ENCODE measurements around the gene CHD9NB.
"Not testable (repeated sequence)": the region's sequence is repeated elsewhere in the genome, so short reads cannot be mapped to it uniquely, and the experiment has no call there.

The CHD9NB gene

DNA sequence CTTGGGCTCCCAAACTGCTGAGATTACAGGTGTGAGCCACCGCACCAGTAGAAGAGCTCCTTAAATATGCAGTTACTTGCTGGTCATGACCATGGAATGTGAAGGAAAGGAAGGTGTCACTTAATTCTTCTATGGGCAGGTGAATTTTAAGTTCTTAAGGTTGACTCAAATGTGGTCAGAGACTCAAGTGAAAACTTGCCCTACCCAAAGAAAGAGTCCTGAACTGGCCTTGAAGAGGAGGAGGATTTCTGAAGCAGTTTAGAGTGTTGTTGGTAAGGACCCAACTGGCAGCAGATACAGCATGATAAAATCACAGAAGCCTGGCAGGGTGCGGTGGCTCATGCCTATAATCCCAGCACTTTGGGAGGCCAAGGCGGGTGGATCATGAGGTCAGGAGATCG, 31.4 kb upstream of the CHD9NB start:
- no peak for DNase-seq (ENCODE audit: low read depth in 2 of 2)

DNA sequence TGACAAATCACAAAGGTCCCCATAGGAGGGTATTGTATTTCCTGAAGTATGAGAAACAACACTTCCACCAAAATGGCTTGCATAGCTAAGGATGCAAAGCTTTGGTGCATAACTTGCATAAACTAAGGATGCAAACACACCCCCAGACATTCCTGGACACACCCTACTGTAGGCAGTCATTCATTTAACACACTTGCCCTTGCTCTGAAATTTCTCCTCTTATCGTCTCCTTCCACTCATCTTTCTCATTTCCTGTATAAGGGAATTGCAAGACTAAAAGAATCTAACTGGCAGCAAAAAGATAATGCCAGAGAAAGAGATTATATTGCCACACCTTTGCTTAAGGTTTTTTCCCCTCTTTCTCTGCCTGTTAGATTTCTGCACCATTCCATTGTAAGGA, 30.4 kb upstream of the CHD9NB start:
- DNase-seq (ENCODE audit: low read depth in 2 of 2) = no peak

DNA sequence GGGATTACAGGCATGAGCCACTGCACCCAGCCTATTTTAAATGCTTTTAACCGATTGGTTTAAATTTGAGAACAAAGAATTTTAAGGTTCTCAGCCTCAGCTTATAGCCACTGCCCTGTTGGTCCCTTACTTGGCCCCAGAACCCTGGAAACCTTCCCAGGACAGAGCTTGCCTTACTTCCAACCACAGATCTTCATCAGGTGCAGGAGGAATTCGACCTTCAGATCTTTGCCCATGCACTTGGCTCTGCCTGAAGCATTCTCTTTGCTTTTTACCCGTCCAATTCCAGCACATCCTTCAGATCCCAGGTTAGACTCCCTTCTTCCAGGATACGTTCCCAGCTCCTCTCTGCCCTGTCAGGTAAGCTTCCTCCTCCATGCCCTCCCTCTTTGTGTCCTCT, 29.8 kb upstream of the CHD9NB start:
- no peak for DNase-seq (ENCODE audit: low read depth in 2 of 2)

DNA sequence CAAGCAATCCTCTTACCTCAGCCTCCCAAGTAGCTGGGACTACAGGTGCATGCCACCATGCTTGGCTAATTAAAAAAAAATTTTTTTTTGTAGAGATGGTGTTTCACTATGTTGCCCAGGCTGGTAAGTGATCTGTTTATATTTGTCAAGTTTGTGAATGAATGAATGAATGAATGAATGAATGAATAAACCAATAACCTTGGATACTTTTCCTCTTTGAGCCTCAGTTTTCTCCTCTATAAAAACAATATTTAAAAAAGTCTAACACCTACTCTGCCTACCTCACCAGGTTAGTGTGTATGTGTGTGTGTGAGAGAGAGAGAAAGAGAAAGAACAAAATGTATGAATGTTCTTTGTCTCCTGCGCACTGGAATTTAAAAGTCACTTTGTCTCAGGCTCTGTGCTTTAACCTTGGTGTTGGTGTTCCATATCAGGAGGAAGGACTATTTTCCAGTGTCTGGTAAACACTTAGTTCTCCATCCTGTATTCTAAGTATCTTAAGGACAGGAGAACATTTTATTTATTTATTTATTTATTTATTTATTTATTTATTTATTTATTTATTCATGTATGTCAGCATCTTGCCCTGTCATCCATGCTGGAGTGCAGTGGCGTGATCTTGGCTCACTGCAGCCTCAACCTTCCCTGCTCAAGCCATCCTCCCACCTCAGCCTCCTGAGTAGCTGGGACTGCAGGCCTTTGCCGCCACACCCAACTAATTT, 29.1 kb upstream of the CHD9NB start:
- DNase-seq (ENCODE audit: low read depth in 2 of 2) = no peak

DNA sequence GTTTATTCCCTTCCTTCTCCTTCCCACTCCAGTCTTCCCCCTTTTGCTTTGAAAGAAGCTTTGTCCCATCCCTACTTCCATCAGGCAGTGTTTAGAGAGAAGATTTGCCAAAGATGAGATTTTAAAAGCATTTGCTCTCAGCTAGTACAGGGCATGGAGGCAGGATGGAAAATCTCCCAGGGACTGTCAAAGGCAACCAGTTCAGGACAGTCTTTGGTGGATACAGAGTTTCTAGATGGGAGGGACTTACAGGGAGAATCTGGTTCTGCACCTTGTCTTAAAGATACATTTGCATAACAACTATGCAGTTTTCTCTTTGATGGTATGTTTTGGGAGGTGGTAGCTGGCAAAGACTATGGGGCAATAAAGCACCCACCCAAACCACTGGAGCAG, 28.3 kb upstream of the CHD9NB start:
- no peak for DNase-seq (ENCODE audit: low read depth in 2 of 2)

DNA sequence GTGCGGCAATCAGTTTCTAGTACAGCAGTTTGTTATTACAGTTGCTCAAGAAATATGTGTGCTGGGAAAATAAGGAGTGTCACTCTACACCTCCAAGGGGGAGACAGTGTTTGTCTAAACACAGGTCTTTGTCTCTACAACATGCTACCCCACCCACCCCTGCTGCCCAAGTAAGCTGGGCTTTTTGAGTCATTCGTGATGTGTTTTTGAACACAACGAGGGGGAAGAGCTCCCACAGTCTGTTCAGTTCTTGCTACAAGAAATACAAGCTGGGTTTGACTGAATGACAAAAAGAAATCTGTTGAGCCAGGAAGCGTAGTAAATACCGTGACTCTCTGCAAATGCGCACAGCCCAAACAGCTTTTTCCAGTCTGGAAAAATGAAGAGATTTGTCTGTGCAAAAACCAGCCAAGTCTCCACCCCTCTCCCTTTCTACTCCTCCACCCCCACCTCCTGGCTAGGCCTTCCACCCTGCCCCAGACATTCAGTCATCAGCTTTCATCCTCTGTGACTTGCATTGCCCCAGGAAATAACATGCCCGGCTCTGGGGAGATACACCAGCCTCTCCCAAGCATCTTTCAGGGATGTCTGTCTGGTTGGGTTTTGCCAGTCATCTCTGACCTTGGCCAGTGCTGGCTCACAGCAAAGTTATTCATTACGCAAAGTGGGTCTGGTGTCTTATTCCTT, 27.8 kb upstream of the CHD9NB start:
- DNase-seq (ENCODE audit: low read depth in 2 of 2) = no peak

DNA sequence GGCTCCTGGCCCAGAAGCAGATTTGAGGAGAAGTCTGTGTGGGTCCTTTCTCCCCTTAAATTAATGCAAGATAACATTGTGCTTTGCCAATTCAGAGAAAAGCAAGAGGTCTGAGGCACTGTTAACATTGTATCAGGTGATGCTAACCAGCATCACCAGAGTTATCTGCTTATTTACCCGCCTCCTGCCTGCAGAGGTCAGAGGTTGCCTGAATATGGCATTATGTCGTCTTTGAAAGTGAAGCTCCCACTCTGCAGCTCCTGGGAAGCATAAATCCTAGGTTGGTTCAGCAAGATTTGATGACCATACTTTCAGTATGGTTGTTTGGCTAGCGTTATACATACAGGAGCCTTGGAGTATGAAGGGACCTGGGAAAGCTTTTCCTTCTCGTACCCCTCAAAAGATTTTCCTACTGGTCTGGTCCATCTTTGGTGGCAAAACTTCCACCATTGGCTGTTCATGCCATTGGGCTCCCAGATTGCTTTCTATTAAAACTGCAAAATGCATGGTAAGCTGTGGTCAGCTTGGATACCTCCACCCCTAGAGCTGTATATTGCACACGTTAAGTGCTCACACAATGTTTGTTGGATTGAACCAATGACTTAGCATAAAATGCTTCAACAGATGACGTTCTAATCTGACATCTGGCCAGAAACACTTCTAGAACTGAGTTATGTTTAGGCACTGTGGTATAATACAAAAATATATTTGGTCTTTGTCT, 26.2 kb upstream of the CHD9NB start:
- DNase-seq (ENCODE audit: low read depth in 2 of 2) = no peak

DNA sequence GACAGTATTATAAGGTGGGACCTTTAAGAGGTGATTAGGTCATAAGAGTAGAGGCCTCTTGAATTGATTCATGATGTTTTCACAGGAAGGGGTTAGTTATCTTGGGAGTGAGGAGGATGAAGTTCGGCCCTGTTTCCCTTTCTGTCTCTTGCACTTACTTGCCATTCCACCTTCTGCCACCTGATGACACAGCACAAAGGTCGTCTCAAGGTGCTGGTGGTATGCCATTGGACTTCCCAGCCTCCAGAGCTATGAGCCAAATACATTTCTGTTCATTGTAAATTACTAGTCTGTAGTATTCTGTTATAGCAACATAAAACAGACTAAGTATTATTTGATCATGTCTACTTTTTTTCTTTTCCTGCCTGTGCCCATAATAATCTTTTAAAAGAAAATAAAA, 25.6 kb upstream of the CHD9NB start:
- no peak for DNase-seq (ENCODE audit: low read depth in 2 of 2)

DNA sequence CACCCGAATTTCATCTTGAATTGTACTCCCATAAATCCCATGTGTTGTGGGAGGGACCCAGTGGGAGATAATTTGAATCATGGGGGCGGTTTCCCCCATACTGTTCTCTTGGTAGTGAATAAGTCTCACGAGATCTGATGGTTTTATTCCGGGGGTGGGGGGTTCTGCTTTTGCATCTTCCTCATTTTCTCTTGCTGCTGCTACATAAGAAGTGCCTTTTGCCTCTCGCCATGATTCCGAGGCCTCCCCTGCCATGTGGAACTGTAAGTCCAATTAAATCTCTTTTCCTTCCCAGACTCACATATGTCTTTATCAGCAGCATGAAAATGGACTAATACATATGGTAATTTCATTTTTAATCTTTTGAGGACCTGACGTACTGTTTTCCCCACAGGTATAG, 22.8 kb upstream of the CHD9NB start:
- DNase-seq (ENCODE audit: low read depth in 2 of 2) = not testable (repeated sequence)

DNA sequence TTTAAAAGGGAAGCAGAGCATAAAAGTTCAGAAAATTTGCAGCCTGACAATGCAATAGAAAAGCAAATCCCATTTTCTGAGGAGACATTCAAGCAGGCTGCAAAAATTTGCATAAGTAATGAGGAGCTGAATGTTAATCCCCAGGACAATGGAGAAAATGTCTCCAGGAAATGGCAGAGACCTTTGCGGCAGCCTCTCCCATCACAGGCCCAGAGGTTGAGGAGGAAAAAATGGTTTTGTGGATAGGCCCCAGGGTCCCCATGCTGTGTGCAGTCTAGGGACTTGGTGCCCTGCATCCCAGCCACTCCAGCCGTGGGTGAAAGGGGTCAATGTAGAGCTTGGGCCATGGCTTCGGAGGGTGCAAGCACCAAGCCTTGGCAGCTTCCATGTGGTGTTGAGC, 21.6 kb upstream of the CHD9NB start:
- DNase-seq (ENCODE audit: low read depth in 2 of 2) = not testable (repeated sequence)

DNA sequence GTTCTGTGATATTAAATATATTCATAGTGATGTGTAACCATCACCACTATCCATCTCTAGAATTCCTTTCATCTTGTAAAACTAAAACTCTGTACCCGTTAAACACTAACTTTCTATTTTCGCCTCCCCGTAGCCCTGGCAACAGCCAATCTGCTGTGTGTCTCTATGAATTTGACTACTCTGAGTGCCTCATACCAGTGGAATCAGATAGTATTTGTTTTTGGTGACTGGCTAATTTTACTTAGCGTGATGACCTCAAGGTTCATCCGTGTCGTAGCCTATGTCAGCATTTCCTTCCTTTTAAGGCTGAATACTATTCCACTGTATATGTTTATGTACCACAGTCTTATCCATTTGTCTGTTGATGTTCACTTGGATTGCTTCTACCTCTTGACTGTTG, 20.3 kb upstream of the CHD9NB start:
- DNase-seq (ENCODE audit: low read depth in 2 of 2) = no peak

DNA sequence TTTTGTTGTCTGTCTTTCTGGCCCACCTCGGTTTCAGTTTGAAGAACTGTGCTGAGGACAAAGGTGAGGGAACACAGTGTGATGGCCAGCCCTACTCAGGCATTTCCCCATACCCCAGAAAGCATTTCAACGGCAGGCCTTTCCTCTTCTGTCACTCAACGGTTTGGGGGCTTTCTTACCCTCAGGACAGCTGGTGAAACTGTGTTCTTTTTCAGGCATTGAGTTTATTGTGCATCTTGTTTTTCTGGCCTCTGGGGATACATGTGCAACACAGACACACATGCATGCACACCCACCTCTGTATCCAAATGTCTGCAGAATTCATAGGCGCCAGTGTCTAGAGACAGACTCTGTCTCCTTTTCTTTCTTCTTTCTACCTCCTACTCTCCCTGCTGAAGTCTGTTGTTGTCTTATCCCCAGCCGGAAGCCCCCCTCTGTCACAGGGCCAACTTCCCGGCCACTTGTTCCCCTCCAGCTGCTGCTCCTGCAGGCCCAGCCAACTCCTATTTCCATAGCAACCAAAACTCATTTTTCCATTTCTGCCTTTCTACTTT, 19.1 kb upstream of the CHD9NB start:
- no peak for DNase-seq (ENCODE audit: low read depth in 2 of 2)

DNA sequence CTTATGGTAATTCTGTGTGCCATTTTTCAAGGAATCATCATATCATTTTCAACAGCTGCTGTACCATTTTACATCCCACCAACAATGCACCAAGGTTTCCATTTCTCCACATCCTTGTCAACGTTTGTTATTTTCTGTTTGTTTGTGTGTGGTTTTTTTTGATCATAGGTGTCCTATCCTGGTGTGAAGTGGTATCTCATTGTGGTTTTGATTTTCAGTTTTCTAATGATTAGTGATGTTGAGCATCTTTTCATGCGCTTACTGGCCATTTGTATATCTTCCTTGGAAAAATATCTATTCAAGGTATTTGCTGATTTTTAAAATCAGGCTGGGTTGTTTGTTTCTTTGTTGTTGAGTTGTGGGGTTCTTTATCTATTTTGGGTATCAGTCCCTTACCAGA, 17.1 kb upstream of the CHD9NB start:
- DNase-seq (ENCODE audit: low read depth in 2 of 2) = no peak

DNA sequence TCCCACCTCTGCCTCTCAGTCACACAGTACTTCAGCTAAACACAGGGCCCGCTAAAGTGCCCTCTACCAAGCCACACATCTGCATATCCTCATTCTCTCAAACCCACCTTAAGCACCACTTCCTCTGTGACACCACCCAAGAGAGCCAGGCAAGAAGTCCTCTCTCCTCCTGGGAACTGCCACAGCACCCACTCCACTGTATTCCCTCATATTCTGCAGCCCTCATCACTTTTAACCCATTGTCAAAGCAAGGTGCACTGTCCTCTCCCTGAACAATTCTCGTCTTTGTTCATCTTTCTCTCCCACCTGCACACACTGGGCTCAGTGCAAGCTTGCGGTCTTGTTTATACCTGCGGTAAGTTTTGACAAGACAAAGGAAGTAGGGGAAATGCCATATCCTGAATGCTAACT, 15.7 kb upstream of the CHD9NB start:
- DNase-seq (ENCODE audit: low read depth in 2 of 2) = no peak

DNA sequence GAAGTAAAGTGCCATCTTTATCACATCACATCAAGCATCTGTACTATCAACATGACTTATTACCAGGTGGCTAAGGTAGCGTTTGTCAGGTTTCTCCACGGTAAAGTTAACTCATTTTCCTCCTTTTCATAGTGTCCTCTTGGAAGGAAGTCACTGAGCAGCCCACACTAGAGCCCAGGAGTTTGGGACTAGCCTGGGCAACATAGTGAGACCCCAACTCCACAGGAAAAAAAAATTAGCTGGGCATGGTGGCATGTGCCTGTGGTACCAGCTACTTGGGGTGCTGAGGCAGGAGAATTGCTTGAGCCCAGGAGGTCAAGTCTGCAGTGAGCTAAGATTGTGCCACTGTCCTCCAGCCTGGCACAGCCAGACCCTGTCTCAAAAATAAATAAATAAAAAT, 15.0 kb upstream of the CHD9NB start:
- DNase-seq (ENCODE audit: low read depth in 2 of 2) = no peak

DNA sequence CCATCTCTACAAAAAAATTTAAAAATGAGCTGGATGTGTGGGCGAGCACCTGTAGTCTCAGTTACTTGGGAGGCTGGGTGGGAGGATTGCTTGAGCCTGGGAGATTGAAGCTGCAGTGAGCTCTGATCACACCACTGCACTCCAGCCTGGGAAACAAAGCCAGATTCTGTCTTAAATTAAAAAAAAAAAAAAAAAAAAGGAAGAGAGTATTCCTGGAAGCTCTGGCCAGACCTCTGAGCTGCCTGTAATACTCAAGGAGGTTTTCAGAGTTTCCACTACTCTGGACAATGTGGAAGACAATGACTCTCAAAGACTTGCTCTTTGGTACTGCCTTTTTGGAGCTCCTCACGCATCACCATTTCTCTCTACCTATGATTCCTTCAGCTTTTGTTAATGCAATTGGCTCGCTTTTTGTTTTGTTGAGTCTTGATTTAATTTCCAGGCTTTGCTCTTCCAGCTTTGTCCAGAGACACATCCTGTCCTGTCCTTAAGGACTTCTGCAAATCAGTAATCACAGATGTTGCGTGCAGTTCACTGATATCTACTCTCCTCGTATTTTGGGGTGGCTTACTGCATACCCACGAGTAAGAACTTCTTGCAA, 12.9 kb upstream of the CHD9NB start:
- no peak for DNase-seq (ENCODE audit: low read depth in 2 of 2)

DNA sequence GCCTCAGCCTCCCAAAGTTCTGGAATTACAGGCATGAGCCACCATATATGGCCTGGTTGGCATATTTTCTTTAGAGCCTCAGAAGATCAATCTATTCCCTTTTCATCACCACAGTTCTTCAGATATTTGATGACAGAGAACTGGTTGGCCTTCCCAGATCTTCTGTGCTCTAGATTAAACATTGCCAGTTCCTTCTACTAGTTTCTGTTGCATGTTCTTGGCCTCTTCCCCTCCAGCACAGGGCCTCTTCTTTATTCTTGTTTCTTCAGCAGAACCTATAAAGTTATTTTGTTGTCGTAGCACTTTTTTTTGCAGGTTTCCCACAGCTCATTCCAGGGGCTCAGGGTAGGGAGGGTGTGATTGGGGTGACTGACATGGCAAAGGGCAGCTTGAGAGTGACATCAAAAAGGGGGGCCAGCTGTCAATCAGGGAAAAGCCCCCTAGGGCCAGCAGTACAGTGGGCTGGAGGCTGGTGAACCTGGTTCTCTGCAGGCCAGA, 11.4 kb upstream of the CHD9NB start:
- no peak for DNase-seq (ENCODE audit: low read depth in 2 of 2)

DNA sequence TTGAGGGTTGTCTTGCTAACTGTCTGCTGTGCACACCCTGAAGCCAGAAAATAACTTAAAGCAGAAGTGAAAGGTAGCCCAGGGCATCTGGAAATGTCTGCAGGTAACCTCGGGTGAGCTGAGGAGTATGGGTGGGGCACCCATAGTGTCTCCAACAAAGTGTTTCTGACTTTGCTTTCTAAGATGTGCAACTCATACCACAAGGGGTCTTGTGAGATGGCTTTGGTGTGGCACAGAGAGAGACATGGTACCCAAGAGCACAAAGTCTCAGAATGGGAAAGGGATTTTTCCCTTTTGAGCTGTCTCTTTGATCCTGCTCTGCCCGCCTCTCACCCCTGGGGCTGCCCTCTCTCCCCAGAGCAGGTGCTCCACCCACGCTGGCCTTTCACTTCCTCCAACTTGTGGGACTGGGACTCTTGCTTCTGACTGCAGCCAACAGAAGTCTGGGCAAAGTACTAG, 9.0 kb upstream of the CHD9NB start:
- DNase-seq (ENCODE audit: low read depth in 2 of 2) = no peak

DNA sequence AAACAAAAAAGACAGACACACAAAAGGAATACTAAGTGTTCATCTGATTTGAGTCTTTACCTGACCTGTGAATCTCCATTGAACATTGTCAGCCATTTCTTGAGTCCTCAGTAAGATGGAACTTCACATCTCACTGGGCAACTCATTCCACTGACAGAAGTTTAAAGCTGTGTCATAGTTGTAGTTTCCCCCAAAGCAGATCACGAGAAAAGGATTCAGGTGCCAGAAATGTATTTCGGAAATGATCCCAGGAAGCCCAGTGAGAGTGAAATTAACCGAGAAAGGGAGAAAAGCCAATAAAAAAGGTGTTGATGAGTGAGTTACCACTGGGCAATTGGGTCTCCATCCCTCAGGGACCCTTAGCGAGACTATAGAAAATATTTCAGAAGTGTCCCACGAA, 8.6 kb upstream of the CHD9NB start:
- DNase-seq (ENCODE audit: low read depth in 2 of 2) = no peak

DNA sequence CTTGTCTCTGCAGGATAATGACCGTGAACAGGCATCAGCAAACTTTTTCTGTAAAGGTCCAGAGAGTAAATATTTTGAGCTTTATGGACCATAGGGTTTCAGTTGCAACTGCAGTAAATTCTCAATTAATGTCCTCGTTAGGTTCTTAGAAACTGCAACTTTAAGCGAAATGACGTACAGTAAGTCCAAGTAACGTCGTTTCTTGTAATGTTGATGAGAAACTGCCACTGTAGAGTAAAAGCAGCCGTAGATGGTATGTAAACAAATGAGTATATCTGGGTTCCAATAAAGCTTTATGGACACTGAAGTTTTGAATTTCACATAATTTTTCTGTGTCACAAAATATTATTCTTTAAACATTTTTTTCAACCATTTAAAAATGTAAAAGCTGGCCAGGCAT, 7.0 kb upstream of the CHD9NB start:
- DNase-seq (ENCODE audit: low read depth in 2 of 2) = no peak

DNA sequence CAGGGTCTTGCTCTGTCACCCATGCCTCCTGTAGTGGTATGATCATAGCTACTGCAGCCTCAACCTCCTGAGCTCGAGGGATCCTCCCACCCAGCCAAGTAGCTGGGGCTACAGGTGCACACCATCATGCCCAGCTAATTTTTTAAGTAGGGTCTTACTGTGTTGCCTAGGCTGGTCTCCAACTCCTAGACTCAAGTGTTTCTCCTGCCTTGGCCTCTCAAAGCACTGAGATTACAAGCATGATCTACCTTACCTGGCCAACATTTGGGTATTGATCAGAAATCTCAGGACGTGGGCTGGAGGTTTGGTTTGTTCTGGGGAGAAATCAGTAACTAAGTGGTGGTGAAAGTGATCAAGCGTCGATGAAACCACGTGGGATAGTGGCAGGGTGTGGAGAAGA, 6.2 kb upstream of the CHD9NB start:
- DNase-seq (ENCODE audit: low read depth in 2 of 2) = no peak

DNA sequence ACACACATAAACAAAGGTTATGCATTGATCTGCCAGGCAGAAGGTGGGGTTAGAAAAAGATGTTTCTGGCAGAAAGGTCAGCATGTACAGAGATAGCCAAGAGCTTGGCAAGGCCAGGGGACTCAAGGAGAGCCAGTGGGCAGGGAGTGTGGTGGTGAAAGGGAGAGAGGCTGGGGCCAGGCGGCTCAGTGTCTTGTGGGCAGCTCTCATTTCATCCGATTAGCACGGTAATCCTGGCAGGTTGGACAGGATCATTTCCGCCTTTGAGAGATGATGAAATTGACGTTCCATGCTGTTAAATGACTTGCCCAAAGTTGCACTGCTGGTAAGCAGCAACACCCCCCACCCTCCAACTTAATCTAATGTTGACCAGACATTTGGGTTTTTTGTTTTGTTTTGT, 5.7 kb upstream of the CHD9NB start:
- no peak for DNase-seq (ENCODE audit: low read depth in 2 of 2)

Measured in stimulated activated CD8-positive, alpha-beta memory T cell treated with anti-CD3 and anti-CD28 coated beads, Interleukin-15, amount 100 ng/mL, for 4 hours (primary cell).